Amniotic stem cell (primary cell): Measurements from ENCODE around the gene ABCF2.

Source experiments
- DNase-seq: peaks from one replicate; lab custom pipeline; 2025; lab: John Stamatoyannopoulos, UW

Gene ABCF2

DNA sequence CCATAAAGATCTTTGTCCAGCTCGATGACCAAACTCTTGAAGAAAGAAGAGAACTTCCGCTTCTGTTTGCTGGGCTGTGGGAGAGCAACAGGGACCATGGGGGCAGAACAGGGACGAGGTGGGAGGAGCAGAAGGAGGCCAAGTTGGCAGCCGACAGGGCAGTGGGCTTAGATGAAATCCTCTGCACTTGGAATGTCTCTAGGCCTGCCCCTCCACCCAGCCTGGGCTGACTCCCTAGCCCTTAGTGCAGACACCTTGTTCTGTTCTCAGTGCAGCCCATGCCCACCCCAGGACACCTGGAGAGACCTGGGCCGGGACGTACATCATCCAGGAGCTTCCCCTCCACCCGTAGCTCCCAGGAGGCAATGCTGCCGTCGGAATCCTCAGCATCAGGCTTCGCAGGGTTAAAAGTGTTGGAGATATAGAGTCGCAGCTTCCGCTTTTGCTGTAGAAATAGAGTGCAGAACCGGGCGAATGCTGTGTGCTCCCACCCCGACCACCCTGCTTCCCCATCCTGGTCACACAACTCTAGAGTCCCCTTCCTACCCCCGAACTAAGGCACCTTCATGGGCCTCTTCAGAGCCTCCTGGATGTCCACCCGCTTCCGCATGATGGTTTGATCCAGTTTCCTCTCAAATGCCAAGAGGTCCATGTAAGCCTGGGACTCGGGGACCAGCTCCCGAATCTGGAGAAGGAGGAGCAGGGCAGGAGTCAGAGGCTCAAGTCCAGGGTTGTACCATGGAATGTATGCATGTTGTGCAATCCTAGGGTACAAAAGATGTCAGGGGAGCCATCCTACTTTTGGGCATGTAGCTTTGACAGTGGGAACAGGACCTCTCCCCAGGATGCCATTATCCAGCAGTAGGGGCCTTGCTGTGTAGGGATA is 15.4 kb upstream of the ABCF2 start:
- no peak for DNase-seq

DNA sequence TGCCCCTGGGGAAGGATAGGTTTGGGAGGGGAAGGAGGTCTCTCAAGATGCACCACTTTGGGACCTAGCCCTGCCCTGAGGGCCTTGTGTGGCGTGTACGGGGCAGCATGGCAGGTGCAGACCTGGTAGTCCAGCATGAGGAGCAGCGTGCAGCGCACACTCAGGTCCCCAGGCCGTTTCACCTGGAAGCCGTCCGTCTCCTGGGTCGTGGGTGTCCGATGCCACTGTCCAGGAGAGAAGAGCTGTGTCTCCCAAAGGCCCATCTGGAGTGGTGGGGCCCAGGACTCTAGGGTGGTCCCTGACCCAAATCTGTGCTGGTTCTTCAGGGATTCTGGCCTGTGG is 14.7 kb upstream of the ABCF2 start:
- DNase-seq, result no peak

DNA sequence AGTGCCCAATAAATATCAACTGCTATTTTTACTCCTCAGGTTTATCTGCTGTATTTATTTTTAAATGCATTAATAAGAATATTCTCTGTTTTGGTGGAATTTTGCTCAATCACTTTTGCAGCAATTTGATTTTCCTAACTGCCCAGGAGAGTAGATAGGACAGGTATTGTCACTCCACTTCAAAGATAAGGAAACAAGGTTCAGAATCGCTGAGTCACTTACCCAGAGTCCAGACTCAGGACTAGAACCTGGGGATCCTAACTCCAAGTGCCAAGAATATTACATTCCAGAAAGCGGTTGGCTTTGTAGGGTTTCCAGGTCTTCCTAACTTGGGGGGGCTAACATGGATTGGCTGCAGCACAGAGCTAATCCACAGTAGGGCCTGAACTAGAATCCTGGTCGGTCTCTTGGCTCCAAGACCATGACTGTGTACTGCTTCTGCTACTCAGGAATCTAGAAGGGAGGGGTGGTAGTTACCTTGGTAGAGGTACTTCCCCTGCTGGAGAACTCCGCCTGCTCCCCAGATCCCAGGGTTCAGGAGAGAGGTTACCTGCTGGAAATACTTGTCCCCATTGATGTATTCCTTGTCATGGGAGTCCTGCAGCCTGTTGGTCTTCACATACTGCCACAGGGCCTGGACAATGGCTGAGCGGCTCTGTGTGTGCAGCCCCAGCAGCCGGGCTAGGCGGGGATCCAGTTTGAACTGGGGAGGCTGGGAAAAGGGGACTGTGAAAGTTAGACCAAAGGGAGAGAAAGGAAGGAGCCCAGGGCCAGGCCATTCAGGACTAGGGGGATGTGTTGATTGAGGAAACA is 14.1 kb upstream of the ABCF2 start:
- no peak for DNase-seq

DNA sequence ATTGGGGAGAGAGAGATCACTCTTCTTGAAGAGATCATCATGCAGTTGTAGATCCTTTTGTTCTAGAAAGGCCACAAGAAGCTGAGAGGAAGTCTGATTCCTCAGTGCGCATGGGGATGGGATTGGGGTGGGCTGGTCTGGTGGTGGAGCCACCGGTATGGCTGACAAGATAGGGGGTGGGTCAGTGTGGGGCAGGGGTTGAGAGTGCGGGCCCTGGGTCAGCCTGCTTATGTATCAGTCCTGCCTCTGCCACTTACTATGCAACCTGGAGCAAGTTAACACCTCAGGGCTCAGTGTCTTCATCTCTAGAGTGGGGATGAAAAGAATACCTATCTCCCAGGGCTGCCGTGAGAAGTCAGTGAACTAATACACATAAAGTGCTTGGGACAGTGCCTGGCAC is 13.5 kb upstream of the ABCF2 start:
- DNase-seq, result no peak

- no peak for DNase-seq
These were observed 12.9 kb upstream of the ABCF2 start for GRCh38 chr7:151239837-151240459.

DNA sequence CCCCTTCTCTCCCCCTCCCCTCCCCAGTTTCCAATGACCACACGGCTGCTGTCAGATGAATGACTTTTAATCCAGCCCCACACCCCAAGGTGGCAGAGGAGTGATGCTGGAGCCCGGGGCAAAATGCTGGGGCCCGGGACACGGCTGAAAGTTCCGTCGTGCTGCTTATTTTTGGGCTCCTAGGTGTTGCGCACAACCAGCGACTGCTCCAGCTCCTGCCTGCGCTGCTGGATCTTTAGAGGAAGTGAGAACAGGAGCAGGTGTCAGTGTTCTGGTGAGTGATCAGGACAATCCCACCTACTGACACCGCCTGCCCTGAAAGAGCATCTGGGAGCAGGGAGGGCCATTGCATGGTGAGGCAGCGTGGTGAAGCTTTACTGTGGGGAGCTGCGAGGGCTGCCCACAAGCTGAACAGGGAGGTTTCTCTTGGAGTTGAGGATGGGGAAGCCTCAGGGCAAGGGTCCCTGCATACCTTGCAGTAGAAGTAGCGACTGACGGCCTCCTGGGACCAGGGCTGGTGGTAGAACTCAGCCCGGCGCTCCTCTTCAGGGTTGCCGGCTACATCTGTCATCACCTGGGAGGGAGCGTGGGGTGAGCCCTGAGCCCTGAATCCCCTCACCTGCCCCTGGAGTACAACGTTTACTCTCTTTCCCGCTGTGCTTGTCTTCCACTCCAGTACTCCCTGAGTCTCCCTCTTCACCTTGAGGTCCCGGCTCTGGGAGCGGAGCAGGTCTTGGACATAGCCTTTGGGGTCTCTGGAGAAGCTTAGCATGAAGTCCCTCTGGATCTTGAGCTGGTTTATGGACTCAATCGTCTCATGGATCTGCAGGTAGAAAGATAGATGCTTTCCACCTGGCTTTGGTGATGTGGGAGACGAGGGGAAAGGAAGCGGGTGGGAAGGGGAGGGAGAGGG is 12.2 kb upstream of the ABCF2 start:
- DNase-seq, result no peak

DNA sequence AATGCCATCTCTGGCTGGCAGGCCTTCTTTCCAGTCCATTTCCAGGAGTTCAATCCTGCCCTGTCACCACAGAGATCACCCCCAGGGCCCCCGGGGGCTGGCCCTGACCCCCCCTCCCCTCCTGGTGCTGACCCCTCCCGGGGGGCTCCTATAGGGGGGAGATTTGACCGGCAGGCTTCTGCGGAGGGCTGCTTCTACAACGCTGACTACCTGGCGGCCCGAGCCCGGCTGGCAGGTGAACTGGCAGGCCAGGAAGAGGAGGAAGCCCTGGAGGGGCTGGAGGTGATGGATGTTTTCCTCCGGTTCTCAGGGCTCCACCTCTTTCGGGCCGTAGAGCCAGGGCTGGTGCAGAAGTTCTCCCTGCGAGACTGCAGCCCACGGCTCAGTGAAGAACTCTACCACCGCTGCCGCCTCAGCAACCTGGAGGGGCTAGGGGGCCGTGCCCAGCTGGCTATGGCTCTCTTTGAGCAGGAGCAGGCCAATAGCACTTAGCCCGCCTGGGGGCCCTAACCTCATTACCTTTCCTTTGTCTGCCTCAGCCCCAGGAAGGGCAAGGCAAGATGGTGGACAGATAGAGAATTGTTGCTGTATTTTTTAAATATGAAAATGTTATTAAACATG is 11.3 kb upstream of the ABCF2 start:
- DNase-seq, result no peak

DNA sequence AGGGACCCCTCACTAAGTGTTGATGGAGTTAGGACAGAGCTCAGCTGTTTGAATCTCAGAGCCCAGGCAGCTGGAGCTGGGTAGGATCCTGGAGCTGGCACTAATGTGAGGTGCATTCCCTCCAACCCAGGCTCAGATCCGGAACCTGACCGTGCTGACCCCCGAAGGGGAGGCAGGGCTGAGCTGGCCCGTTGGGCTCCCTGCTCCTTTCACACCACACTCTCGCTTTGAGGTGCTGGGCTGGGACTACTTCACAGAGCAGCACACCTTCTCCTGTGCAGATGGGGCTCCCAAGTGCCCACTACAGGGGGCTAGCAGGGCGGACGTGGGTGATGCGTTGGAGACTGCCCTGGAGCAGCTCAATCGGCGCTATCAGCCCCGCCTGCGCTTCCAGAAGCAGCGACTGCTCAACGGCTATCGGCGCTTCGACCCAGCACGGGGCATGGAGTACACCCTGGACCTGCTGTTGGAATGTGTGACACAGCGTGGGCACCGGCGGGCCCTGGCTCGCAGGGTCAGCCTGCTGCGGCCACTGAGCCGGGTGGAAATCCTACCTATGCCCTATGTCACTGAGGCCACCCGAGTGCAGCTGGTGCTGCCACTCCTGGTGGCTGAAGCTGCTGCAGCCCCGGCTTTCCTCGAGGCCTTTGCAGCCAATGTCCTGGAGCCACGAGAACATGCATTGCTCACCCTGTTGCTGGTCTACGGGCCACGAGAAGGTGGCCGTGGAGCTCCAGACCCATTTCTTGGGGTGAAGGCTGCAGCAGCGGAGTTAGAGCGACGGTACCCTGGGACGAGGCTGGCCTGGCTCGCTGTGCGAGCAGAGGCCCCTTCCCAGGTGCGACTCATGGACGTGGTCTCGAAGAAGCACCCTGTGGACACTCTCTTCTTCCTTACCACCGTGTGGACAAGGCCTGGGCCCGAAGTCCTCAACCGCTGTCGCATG is 10.5 kb upstream of the ABCF2 start:
- no peak for DNase-seq

DNA sequence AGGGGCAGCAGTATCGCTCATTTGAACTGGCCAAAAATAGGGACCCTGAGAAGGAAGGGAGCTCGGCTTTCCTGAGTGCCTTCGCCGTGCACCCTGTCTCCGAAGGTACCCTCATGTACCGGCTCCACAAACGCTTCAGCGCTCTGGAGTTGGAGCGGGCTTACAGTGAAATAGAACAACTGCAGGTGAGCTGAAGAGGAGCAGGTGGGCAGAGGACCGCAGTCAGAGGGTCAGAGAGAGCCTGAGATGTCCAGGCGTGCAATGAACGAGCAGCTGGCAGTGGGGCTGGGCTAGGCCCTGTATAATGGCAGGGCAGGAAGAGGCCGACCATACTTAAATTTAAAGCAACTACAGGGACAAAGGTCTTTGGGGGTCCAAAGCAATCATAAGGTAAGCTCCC is 9.4 kb upstream of the ABCF2 start:
- DNase-seq, result no peak

DNA sequence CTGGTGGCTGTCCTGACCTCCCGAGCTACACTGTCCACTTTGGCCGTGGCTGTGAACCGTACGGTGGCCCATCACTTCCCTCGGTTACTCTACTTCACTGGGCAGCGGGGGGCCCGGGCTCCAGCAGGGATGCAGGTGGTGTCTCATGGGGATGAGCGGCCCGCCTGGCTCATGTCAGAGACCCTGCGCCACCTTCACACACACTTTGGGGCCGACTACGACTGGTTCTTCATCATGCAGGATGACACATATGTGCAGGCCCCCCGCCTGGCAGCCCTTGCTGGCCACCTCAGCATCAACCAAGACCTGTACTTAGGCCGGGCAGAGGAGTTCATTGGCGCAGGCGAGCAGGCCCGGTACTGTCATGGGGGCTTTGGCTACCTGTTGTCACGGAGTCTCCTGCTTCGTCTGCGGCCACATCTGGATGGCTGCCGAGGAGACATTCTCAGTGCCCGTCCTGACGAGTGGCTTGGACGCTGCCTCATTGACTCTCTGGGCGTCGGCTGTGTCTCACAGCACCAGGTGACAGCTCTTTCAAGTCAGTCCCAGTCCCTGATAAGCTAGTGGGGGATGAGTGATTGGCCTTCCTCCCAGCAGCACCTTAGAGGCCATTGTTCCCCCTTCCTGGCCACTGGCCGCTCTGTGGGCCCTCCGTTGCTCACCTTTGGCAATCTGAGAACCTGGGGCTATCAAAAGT is 8.2 kb upstream of the ABCF2 start:
- no peak for DNase-seq

DNA sequence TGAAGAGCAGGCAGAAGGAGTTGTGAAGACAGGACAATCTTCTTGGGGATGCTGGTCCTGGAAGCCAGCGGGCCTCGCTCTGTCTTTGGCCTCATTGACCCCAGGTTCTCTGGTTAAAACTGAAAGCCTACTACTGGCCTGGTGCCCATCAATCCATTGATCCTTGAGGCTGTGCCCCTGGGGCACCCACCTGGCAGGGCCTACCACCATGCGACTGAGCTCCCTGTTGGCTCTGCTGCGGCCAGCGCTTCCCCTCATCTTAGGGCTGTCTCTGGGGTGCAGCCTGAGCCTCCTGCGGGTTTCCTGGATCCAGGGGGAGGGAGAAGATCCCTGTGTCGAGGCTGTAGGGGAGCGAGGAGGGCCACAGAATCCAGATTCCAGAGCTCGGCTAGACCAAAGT is 6.8 kb upstream of the ABCF2 start:
- DNase-seq, result no peak

DNA sequence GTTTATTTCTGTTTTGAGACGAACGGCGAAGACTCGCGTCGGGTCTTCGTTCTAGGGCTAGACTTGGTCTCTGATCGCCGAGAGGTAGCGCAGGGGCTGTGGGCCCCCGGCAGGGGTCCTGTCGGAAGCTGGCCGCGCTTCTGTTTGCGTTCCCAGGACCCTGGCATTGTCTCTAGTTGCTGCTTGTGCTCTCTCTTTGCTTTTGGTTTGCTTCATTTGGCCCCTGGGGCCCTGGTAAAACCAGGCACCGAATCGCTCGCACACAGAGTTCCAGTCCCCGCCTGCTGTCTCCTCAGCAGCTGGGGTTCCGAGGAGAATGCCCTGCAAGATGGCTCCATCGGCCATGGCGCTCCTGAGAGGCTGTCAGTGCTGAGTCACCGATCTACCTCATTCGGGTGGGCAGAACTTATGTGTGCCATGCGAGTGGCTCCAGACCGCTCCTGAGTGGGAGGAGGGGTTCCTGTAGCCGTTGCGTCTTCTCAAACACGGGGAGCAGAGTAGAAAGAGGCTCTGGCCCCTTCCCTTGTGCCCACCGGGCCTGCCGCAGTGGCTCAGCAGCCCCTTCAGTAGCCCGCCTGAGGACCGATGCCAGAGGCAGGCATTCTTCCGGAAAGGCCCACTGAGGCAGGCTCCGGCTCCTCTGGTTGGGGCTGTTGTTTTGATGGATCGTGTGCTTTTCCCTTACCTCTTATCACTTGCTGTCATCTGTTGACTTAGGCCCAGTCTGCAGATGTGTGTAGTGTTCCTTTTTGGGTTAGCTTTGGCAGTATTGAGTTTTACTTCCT is 6.1 kb upstream of the ABCF2 start:
- DNase-seq, result peak; percentile 66

- DNase-seq, result peak; percentile 72
These were observed 5.3 kb upstream of the ABCF2 start, which contains the start of gene CHPF2 for GRCh38 chr7:151232091-151232916. CHPF2 (plus strand) TSS chr7:151232483; CDS start chr7:151234012, 1,529 bp downstream.

DNA sequence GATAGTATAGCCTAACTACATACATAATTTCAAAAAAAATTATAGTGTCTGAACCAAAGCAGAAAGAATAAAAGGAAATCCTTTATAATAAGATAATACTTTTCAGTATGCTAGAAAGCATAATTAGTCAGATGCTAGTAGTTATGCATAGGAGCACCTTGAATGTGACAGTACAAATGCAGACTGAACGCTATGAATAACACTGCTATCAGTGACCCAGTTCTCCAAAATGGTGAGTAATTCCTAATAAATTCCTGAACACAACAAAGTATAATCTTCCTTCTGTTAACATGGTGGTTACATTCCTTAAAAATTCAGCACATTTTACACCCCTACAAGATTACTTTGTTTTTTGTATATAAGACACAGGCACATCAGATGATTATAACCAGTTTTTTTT is 4.1 kb upstream of the ABCF2 start:
- DNase-seq, result no peak

- DNase-seq, result no peak
These were observed 2.2 kb upstream of the ABCF2 start for GRCh38 chr7:151229249-151229648.

DNA sequence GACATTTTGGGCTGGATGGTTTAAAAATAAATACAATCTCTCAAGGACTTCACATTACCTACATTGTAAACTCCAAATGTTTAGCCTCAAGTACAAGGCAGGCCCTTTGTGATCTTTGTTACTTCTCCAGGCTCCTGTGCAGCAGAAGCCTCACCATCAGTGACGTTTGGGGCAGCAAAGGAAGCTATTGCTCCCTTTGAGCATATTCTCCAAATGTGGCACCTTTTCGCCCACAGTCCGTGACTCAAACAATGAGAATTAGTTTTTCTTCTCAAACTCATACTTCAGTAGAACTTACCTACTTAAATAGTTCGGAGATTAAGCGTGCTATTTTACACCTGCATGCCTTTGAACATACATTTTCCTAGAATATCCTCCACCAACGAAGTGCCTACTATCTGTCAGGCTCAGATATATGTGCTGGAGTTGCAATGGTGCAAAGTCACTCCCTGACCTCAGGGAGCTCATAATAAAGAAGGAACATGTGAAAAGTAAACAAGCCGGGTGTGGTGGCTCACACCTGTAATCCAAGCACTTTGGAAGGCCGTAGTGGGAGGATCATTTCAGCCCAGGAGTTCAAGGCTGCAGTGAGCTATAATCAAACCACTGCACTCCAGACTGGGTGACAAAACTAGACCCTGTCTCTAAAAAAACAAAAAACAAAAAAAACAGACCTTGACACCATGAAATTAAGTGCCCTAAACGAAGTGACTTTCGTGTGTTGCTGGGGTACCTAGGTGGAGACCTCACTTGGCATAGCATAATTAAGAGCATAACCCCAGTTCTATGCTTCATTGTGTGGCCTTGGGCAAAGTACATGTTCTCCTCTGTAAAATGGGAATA is 1.2 kb upstream of the ABCF2 start:
- DNase-seq, result no peak

- no peak for DNase-seq
These were observed 488 bp downstream of the ABCF2 start for GRCh38 chr7:151226560-151226874.
